Activated CD4-positive, alpha-beta memory T cell treated with anti-CD3 and anti-CD28 coated beads, Interleukin-2, amount 10 ng/mL, durations not matched to agents 7 days and 5 days (primary cell): ENCODE data around the gene ARFIP1. TPM values are rescaled to one million over a fixed set of nuclear protein-coding genes. Genes with fewer than 3 reads are reported as not detected.
"Not testable (repeated sequence)": the region's sequence is repeated elsewhere in the genome, so short reads cannot be mapped to it uniquely, and the experiment has no call there.

Source experiments
- CTCF ChIA-PET: fragments of 350-600 bp; sonication (Branson Sonifier 250); formaldehyde crosslinking; loops from one replicate; lab custom pipeline; 2021; ENCODE audit warnings: antibody characterized with exemption, inconsistent platforms; lab: Charles Lee
- POLR2A ChIA-PET: fragments of 350-600 bp; sonication (Branson Sonifier 250); formaldehyde crosslinking; loops from one replicate; lab custom pipeline; 2021; ENCODE audit warnings: antibody characterized with exemption; lab: Charles Lee
- DNase-seq: peaks from one replicate; pipeline ENCODE4 v3.0.0-alpha.2; 2020
- H3K27ac Mint-ChIP-seq: one replicate; pipeline ENCODE4 v1.8.0; 2021; ENCODE audit warnings: mild to moderate bottlenecking, mixed read lengths
- H3K27me3 Mint-ChIP-seq: one replicate; pipeline ENCODE4 v1.8.0; 2021; ENCODE audit warnings: mixed read lengths
- H3K36me3 Mint-ChIP-seq: one replicate; pipeline ENCODE4 v1.8.0; 2021; ENCODE audit warnings: low read depth, mixed read lengths
- H3K4me1 Mint-ChIP-seq: one replicate; pipeline ENCODE4 v1.8.0; 2021; ENCODE audit warnings: mixed read lengths
- H3K4me3 Mint-ChIP-seq: one replicate; pipeline ENCODE4 v1.8.0; 2021; ENCODE audit warnings: mild to moderate bottlenecking, mixed read lengths
- H3K9me3 Mint-ChIP-seq: one replicate; pipeline ENCODE4 v1.8.0; 2021; ENCODE audit warnings: mixed read lengths
- total RNA-seq, 2 experiments: library from RNA; stranded (reverse); gene quantifications; one replicate each; pipeline ENCODE4 v1.2.3, GENCODE V29; 2021

Gene ARFIP1
- total RNA-seq, 2 experiments from 2014 or later, result 15.5 to 16.3 TPM

- H3K27ac Mint-ChIP-seq, DNase-seq, H3K4me3 Mint-ChIP-seq, CTCF ChIA-PET, POLR2A ChIA-PET, H3K27me3 Mint-ChIP-seq: not testable (repeated sequence)
- Mint-ChIP-seq H3K4me1 (peaks cover 13% of the 10 kb centered on the region), H3K9me3 (peaks cover 19% of the 10 kb centered on the region), H3K36me3 (peaks cover 14% of the 10 kb centered on the region)
Observed at GRCh38 chr4:152854016-152854415, 74.3 kb downstream of the ARFIP1 start.

- Mint-ChIP-seq H3K4me1 (no peaks in the 10 kb centered on the region), H3K27me3 (no peaks in the 10 kb centered on the region), H3K9me3 (peaks cover 16% of the 10 kb centered on the region), H3K4me3 (no peak overlapping the region), H3K36me3 (peaks cover 14% of the 10 kb centered on the region), H3K27ac (no peak overlapping the region)
- POLR2A ChIA-PET, result no interaction called here
- CTCF ChIA-PET, result no interaction called here
- DNase-seq, result no peak
Observed at GRCh38 chr4:152856960-152857359, 77.2 kb downstream of the ARFIP1 start.

GRCh38 chr4:152858934-152859333 lies 79.2 kb downstream of the ARFIP1 start:
- ChIA-PET CTCF (interaction anchor here (0.5 kb wide), 1 partner anchor 12 kb away, joined by 3 read pairs; no protein-coding TSS in a partner anchor), POLR2A (no interaction called here)
- DNase-seq, result no peak
- Mint-ChIP-seq H3K9me3 (peaks cover 6% of the 10 kb centered on the region), H3K4me3 (no peak overlapping the region), H3K27ac (no peak overlapping the region), H3K4me1 (no peaks in the 10 kb centered on the region), H3K36me3 (peaks cover 7% of the 10 kb centered on the region), H3K27me3 (no peaks in the 10 kb centered on the region)

- DNase-seq, result no peak
- Mint-ChIP-seq H3K27me3 (no peaks in the 10 kb centered on the region), H3K4me1 (no peaks in the 10 kb centered on the region), H3K27ac (no peak overlapping the region), H3K36me3 (peaks cover 4% of the 10 kb centered on the region), H3K4me3 (no peak overlapping the region), H3K9me3 (no peaks in the 10 kb centered on the region)
- CTCF ChIA-PET, result no interaction called here
- POLR2A ChIA-PET, result no interaction called here
Observed at GRCh38 chr4:152860046-152860445, 80.3 kb downstream of the ARFIP1 start.

- H3K9me3 Mint-ChIP-seq, result no peaks in the 10 kb centered on the region
- peaks cover 4% of the 10 kb centered on the region for H3K36me3 Mint-ChIP-seq
- no peaks in the 10 kb centered on the region for H3K27me3 Mint-ChIP-seq
- H3K27ac Mint-ChIP-seq, result no peak overlapping the region
- CTCF ChIA-PET, result interaction anchor here (1.4 kb wide), 1 partner anchor 265 kb away, joined by 3 read pairs; no protein-coding TSS in a partner anchor
- no peaks in the 10 kb centered on the region for H3K4me1 Mint-ChIP-seq
- H3K4me3 Mint-ChIP-seq, result no peak overlapping the region
- POLR2A ChIA-PET, result no interaction called here
- DNase-seq, result no peak
Observed at GRCh38 chr4:152862608-152863007, 82.9 kb downstream of the ARFIP1 start.

- CTCF ChIA-PET, result no interaction called here
Observed at GRCh38 chr4:152864361-152864760, 84.6 kb downstream of the ARFIP1 start.

GRCh38 chr4:152866432-152866993 lies 86.8 kb downstream of the ARFIP1 start:
- H3K27ac Mint-ChIP-seq, POLR2A ChIA-PET, DNase-seq, H3K4me1 Mint-ChIP-seq, H3K4me3 Mint-ChIP-seq, H3K27me3 Mint-ChIP-seq, H3K36me3 Mint-ChIP-seq, CTCF ChIA-PET, H3K9me3 Mint-ChIP-seq: not testable (repeated sequence)

More at GRCh38 chr4:152864361-152864760, 84.6 kb downstream of the ARFIP1 start:
- POLR2A ChIA-PET, result no interaction called here
- Mint-ChIP-seq H3K36me3 (peaks cover 4% of the 10 kb centered on the region), H3K4me1 (no peaks in the 10 kb centered on the region), H3K4me3 (no peak overlapping the region), H3K27me3 (no peaks in the 10 kb centered on the region), H3K27ac (no peak overlapping the region), H3K9me3 (no peaks in the 10 kb centered on the region)
- no peak for DNase-seq

- H3K27ac Mint-ChIP-seq, result no peak overlapping the region
- CTCF ChIA-PET, result no interaction called here
- DNase-seq, result no peak
- POLR2A ChIA-PET, result no interaction called here
- no peaks in the 10 kb centered on the region for H3K4me1 Mint-ChIP-seq
- no peaks in the 10 kb centered on the region for H3K27me3 Mint-ChIP-seq
- no peaks in the 10 kb centered on the region for H3K9me3 Mint-ChIP-seq
- peaks cover 14% of the 10 kb centered on the region for H3K36me3 Mint-ChIP-seq
- no peak overlapping the region for H3K4me3 Mint-ChIP-seq
Observed at GRCh38 chr4:152870606-152871005, 90.9 kb downstream of the ARFIP1 start.

GRCh38 chr4:152875261-152875660 lies 95.5 kb downstream of the ARFIP1 start:
- peaks cover 39% of the 10 kb centered on the region for H3K36me3 Mint-ChIP-seq
- H3K4me1 Mint-ChIP-seq, result no peaks in the 10 kb centered on the region
- CTCF ChIA-PET, result no interaction called here
- no peak for DNase-seq
- H3K9me3 Mint-ChIP-seq, result peaks cover 12% of the 10 kb centered on the region
- no peaks in the 10 kb centered on the region for H3K27me3 Mint-ChIP-seq
- H3K27ac Mint-ChIP-seq, result no peak overlapping the region
- H3K4me3 Mint-ChIP-seq, result no peak overlapping the region
- POLR2A ChIA-PET, result no interaction called here

GRCh38 chr4:152877868-152878267 lies 98.1 kb downstream of the ARFIP1 start:
- no peaks in the 10 kb centered on the region for H3K4me1 Mint-ChIP-seq
- H3K4me3 Mint-ChIP-seq, result no peak overlapping the region
- POLR2A ChIA-PET, result no interaction called here
- H3K27ac Mint-ChIP-seq, result no peak overlapping the region
- CTCF ChIA-PET, result no interaction called here
- H3K9me3 Mint-ChIP-seq, result peaks cover 12% of the 10 kb centered on the region
- no peak for DNase-seq
- peaks cover 39% of the 10 kb centered on the region for H3K36me3 Mint-ChIP-seq
- H3K27me3 Mint-ChIP-seq, result no peaks in the 10 kb centered on the region

GRCh38 chr4:152880263-152880662 lies 100.5 kb downstream of the ARFIP1 start:
- H3K4me3 Mint-ChIP-seq, result no peak overlapping the region
- no peak overlapping the region for H3K27ac Mint-ChIP-seq
- H3K9me3 Mint-ChIP-seq, result peaks cover 12% of the 10 kb centered on the region
- H3K27me3 Mint-ChIP-seq, result no peaks in the 10 kb centered on the region
- no peak for DNase-seq
- ChIA-PET POLR2A (no interaction called here), CTCF (interaction anchor here (0.7 kb wide), 1 partner anchor 448 kb away, joined by 3 read pairs; no protein-coding TSS in a partner anchor)
- H3K36me3 Mint-ChIP-seq, result peaks cover 28% of the 10 kb centered on the region
- H3K4me1 Mint-ChIP-seq, result no peaks in the 10 kb centered on the region

- DNase-seq, result no peak
- no peak overlapping the region for H3K27ac Mint-ChIP-seq
- CTCF ChIA-PET, result interaction anchor here (1.2 kb wide), 1 partner anchor 203 kb away, joined by 3 read pairs; no protein-coding TSS in a partner anchor
- H3K36me3 Mint-ChIP-seq, result peaks cover 11% of the 10 kb centered on the region
- no peaks in the 10 kb centered on the region for H3K27me3 Mint-ChIP-seq
- POLR2A ChIA-PET, result no interaction called here
- no peak overlapping the region for H3K4me3 Mint-ChIP-seq
- H3K4me1 Mint-ChIP-seq, result no peaks in the 10 kb centered on the region
- peaks cover 8% of the 10 kb centered on the region for H3K9me3 Mint-ChIP-seq
Observed at GRCh38 chr4:152881974-152882373, 102.2 kb downstream of the ARFIP1 start.

GRCh38 chr4:152885185-152885584 lies 105.4 kb downstream of the ARFIP1 start:
- Mint-ChIP-seq H3K36me3 (peaks cover 2% of the 10 kb centered on the region), H3K27ac (no peak overlapping the region)

GRCh38 chr4:152886201-152886600 lies 106.4 kb downstream of the ARFIP1 start:
- Mint-ChIP-seq H3K27ac (no peak overlapping the region), H3K4me3 (no peak overlapping the region), H3K4me1 (no peaks in the 10 kb centered on the region), H3K9me3 (no peaks in the 10 kb centered on the region), H3K36me3 (peaks cover 5% of the 10 kb centered on the region), H3K27me3 (no peaks in the 10 kb centered on the region)
- DNase-seq, result no peak
- ChIA-PET CTCF (no interaction called here), POLR2A (no interaction called here)

More at GRCh38 chr4:152885185-152885584, 105.4 kb downstream of the ARFIP1 start:
- Mint-ChIP-seq H3K27me3 (no peaks in the 10 kb centered on the region), H3K9me3 (no peaks in the 10 kb centered on the region), H3K4me1 (no peaks in the 10 kb centered on the region), H3K4me3 (no peak overlapping the region)
- CTCF ChIA-PET, result no interaction called here
- no peak for DNase-seq
- POLR2A ChIA-PET, result no interaction called here
